ENCODE data around the gene PACSIN3.

Gene PACSIN3

DNA sequence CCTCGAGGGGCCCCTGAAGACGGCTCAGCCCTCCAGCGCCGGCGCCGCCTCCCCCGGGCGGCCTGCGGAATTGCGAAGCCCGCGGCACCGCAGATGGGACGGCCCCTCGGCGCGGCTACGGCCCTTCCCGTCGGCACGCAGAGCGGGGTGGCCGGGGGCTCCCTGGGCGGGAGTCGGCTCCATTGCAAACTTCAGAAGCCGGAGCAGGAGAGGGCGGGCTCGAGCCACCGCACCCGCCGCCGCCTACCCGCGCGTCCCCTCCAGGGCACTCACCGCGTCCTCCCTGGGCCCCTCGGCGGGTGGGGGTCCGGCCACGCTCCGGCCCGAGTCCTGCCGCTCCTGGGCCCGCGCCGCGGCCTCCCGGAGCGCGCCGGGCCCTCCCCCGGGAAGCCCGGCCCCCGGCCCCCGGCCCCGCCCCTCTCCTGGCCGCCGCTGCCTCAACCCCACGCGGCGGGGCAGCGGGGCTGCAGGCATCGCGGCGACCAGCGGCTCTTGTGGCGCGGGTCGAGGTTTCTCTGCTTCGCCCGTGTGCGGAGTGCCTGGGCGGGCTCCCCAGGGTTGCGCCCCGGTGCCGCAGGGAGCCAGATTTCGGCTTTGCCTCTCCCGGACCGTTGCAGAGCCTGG lies at the start of gene PACSIN3:
TSS of gene PACSIN3 (minus strand) at position 359 of the 624 bp plus-strand sequence. CDS start 3,707 bp downstream, outside the sequence.
- Histone ChIP-seq H3K9ac (ENCODE audit: low read length) (peak within 1 kb of the TSS; percentile 91), H3K27me3 (ENCODE audit: control insufficient read depth, insufficient read depth, low read length) (peaks cover 10% of the 10 kb centered on the region), H3K4me1 (ENCODE audit: control insufficient read depth, insufficient read depth, low read length) (peaks cover 28% of the 10 kb centered on the region), H3K9me3 (ENCODE audit: control insufficient read depth, insufficient read depth, low read depth, low read length) (no peaks in the 10 kb centered on the region), H3K4me3 (ENCODE audit: low read depth, low read length) (peak within 1 kb of the TSS; percentile 80), H3K36me3 (ENCODE audit: control insufficient read depth, insufficient read depth, low read length) (peaks cover 10% of the 10 kb centered on the region), H3K27ac (ENCODE audit: low read depth, low read length) (peak within 1 kb of the TSS; percentile 95)

DNA sequence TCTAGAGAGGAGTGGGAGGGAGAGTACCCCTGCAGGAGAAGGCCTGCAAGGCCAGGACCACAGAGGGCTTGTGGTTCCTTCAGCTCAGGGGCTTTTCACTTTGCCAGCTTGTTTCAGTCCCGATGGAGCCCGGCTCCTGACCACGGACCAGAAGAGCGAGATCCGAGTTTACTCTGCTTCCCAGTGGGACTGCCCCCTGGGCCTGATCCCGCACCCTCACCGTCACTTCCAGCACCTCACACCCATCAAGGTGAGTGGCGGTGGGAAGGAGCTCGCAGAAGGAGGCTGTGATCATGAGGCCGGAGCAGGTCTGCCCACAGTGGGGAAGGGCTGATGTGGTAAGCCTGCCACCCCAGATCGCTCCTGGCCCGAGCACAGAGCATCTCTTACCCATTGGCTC lies 48.9 kb upstream of the PACSIN3 start:
- Histone ChIP-seq H3K27ac (ENCODE audit: low read depth, low read length) (no peak overlapping the region), H3K4me3 (ENCODE audit: low read depth, low read length) (no peak overlapping the region), H3K36me3 (ENCODE audit: control insufficient read depth, insufficient read depth, low read length) (peaks cover 64% of the 10 kb centered on the region), H3K9me3 (ENCODE audit: control insufficient read depth, insufficient read depth, low read depth, low read length) (no peaks in the 10 kb centered on the region), H3K9ac (ENCODE audit: low read length) (no peak overlapping the region), H3K4me1 (ENCODE audit: control insufficient read depth, insufficient read depth, low read length) (no peaks in the 10 kb centered on the region), H3K27me3 (ENCODE audit: control insufficient read depth, insufficient read depth, low read length) (no peaks in the 10 kb centered on the region)

DNA sequence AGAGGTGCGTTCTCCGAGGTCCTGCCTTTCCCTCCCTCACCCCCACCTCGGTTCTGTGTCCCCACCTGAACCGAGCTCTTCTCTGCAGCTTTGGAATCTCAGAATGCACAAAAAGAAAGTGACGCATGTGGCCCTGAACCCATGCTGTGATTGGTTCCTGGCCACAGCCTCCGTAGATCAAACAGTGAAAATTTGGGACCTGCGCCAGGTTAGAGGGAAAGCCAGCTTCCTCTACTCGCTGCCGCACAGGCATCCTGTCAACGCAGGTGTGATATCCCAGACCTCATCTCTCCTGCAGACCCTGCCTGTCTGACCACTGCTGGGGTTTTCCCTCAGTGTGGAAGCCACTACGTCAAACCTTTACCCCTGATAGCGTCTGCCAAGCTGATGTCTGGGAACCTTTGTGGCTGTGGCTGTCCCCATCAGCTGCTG lies 48.5 kb upstream of the PACSIN3 start:
- peaks cover 62% of the 10 kb centered on the region for H3K36me3 ChIP-seq (ENCODE audit: control insufficient read depth, insufficient read depth, low read length)
- H3K27me3 ChIP-seq (ENCODE audit: control insufficient read depth, insufficient read depth, low read length), result no peaks in the 10 kb centered on the region
- H3K9ac ChIP-seq (ENCODE audit: low read length), result no peak overlapping the region
- no peaks in the 10 kb centered on the region for H3K9me3 ChIP-seq (ENCODE audit: control insufficient read depth, insufficient read depth, low read depth, low read length)
- H3K4me1 ChIP-seq (ENCODE audit: control insufficient read depth, insufficient read depth, low read length), result no peaks in the 10 kb centered on the region
- H3K4me3 ChIP-seq (ENCODE audit: low read depth, low read length), result no peak overlapping the region
- H3K27ac ChIP-seq (ENCODE audit: low read depth, low read length), result no peak overlapping the region

DNA sequence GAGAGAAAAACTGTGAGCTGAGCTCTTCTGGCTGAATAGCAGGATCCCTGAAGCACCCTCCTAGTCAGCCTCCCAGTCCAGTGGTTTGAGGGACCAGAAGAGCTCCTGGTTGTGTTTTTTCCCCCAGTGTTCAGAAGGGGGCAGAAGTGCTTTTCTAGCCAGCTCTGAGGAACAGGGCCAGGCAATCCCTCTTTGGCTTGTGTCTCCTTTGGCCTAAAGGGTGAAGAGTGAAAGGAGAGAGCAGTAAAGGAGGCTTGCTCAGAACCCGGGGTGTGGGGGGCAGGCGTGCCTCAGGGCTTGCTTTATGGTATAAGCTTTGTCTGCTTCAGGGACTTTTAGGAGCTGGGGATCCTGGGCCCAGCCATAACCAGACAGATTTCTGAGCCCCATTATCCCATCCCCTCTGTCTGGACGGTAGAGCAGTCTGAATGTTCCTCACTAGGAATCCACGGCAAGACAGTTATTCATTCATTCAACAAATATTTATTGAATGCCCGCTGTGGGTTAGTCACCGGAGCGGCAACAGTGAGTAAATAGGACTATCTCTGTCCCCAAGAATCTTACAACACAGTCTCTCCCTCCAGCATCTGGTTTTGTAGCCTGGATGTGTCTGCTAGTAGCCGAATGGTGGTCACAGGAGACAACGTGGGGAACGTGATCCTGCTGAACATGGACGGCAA lies 47.9 kb upstream of the PACSIN3 start:
- no peaks in the 10 kb centered on the region for H3K4me1 ChIP-seq (ENCODE audit: control insufficient read depth, insufficient read depth, low read length)
- no peaks in the 10 kb centered on the region for H3K27me3 ChIP-seq (ENCODE audit: control insufficient read depth, insufficient read depth, low read length)
- H3K36me3 ChIP-seq (ENCODE audit: control insufficient read depth, insufficient read depth, low read length), result peaks cover 62% of the 10 kb centered on the region
- H3K9ac ChIP-seq (ENCODE audit: low read length), result no peak overlapping the region
- no peaks in the 10 kb centered on the region for H3K9me3 ChIP-seq (ENCODE audit: control insufficient read depth, insufficient read depth, low read depth, low read length)
- no peak overlapping the region for H3K4me3 ChIP-seq (ENCODE audit: low read depth, low read length)
- no peak overlapping the region for H3K27ac ChIP-seq (ENCODE audit: low read depth, low read length)

DNA sequence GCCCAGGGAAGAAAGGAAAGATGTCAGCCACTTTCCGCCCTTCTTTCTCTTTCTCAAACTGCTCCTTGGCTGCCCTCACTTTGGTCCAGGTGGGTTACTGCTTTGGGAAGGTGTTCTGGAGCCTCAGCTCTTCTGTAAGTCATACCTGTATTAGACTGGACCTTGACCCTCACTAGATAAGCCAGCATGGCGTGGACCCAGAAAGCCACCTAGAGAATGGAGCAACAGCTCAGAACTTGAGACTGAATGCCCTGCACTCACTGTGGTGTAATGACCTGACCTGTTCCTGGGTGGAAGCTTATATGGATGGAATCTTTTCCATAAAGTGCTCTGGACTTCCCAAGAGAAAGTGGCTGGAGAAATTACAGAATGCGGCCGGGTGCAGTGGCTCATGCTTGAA lies 46.8 kb upstream of the PACSIN3 start:
- H3K9me3 ChIP-seq (ENCODE audit: control insufficient read depth, insufficient read depth, low read depth, low read length), result no peaks in the 10 kb centered on the region
- no peak overlapping the region for H3K27ac ChIP-seq (ENCODE audit: low read depth, low read length)
- H3K4me1 ChIP-seq (ENCODE audit: control insufficient read depth, insufficient read depth, low read length), result no peaks in the 10 kb centered on the region
- H3K27me3 ChIP-seq (ENCODE audit: control insufficient read depth, insufficient read depth, low read length), result no peaks in the 10 kb centered on the region
- no peak overlapping the region for H3K9ac ChIP-seq (ENCODE audit: low read length)
- peaks cover 61% of the 10 kb centered on the region for H3K36me3 ChIP-seq (ENCODE audit: control insufficient read depth, insufficient read depth, low read length)
- H3K4me3 ChIP-seq (ENCODE audit: low read depth, low read length), result no peak overlapping the region

DNA sequence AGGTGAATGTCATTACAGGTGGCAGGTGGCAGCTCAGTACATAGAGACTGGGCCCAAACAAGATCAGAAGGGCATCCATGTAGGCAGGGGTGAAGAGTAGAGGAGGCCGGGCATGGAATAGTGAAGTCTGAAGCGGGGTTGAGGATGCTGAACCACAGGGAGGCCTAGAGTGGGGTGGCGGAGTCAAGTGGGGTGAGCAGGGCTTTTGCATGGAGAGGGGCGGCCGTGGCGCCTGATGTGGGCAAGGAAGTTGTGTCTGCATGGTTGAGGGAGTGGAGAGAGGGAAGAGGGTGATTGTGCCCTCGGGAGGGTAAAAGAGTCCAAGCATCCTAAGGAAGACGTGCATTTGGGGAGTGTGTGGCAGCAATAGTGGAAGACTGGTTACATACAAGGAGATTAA lies 42.9 kb upstream of the PACSIN3 start:
- Histone ChIP-seq H3K9ac (ENCODE audit: low read length) (no peak overlapping the region), H3K4me1 (ENCODE audit: control insufficient read depth, insufficient read depth, low read length) (no peaks in the 10 kb centered on the region)

DNA sequence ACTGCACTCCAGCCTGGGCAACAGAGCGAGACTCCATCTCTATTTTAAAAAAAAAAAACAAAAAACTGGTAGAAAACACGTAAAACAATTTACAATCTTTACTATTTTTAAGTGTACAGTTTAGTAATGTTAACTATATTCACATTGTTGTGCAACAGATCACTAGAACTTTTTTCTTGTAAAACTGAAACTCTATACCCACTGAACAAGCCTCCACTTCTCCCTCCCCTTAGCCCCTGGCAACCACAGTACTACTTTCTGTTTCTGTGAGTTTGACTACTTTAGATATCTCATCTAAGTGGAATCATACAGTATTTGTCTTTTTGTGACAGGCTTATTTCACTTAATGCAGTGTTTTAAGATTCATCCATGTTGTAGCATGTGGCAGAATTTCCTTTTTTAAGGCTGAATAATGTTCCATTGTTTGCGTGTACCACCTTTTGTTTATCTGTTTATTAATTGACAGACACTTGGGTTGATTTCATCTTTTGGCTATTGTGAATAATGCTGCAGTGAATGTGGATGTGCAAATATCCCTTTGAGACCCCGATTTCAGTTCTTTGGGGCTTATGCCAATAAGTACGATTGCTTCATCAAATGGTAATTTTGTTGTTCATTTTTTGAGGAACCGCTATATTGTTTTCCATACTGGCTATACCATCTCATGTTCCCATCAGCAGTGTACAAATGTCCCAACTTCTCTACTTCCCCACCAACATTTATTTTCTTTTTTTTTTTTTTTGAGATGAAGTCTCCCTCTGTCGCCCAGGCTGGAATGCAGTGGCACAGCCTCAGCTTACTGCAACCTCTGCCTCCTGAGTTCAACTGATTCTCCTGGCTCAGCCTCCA lies 39.5 kb upstream of the PACSIN3 start:
- Histone ChIP-seq H3K9me3 (ENCODE audit: control insufficient read depth, insufficient read depth, low read depth, low read length) (no peaks in the 10 kb centered on the region), H3K27ac (ENCODE audit: low read depth, low read length) (no peak overlapping the region), H3K4me3 (ENCODE audit: low read depth, low read length) (no peak overlapping the region), H3K36me3 (ENCODE audit: control insufficient read depth, insufficient read depth, low read length) (peaks cover 65% of the 10 kb centered on the region), H3K27me3 (ENCODE audit: control insufficient read depth, insufficient read depth, low read length) (no peaks in the 10 kb centered on the region), H3K4me1 (ENCODE audit: control insufficient read depth, insufficient read depth, low read length) (no peaks in the 10 kb centered on the region), H3K9ac (ENCODE audit: low read length) (no peak overlapping the region)

More for the DNA sequence above, 42.9 kb upstream of the PACSIN3 start:
- H3K27ac ChIP-seq (ENCODE audit: low read depth, low read length), result no peak overlapping the region
- H3K36me3 ChIP-seq (ENCODE audit: control insufficient read depth, insufficient read depth, low read length), result peaks cover 54% of the 10 kb centered on the region
- no peaks in the 10 kb centered on the region for H3K27me3 ChIP-seq (ENCODE audit: control insufficient read depth, insufficient read depth, low read length)
- no peak overlapping the region for H3K4me3 ChIP-seq (ENCODE audit: low read depth, low read length)
- H3K9me3 ChIP-seq (ENCODE audit: control insufficient read depth, insufficient read depth, low read depth, low read length), result no peaks in the 10 kb centered on the region

DNA sequence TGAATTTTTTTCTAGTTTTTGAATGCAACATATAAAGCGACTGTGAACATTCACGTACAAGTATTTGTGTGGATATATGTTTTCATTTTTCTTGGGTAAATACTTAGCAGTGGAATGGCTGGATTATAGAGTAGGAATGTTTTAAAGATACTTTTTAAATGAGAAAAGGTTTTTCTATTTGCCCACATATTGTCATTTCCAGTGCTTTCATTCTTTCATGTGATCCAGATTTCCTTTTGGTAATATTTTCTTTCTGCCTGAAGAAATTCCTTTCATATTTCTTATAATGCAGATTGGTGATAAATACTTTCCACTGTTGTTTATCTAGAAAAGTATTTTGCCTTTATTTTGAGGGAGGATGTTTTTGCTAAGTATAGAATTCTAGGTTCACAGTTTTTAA lies 36.5 kb upstream of the PACSIN3 start:
- peaks cover 65% of the 10 kb centered on the region for H3K36me3 ChIP-seq (ENCODE audit: control insufficient read depth, insufficient read depth, low read length)
- no peak overlapping the region for H3K4me3 ChIP-seq (ENCODE audit: low read depth, low read length)
- H3K27ac ChIP-seq (ENCODE audit: low read depth, low read length), result no peak overlapping the region
- H3K9me3 ChIP-seq (ENCODE audit: control insufficient read depth, insufficient read depth, low read depth, low read length), result no peaks in the 10 kb centered on the region
- H3K9ac ChIP-seq (ENCODE audit: low read length), result no peak overlapping the region
- H3K4me1 ChIP-seq (ENCODE audit: control insufficient read depth, insufficient read depth, low read length), result no peaks in the 10 kb centered on the region
- H3K27me3 ChIP-seq (ENCODE audit: control insufficient read depth, insufficient read depth, low read length), result no peaks in the 10 kb centered on the region

DNA sequence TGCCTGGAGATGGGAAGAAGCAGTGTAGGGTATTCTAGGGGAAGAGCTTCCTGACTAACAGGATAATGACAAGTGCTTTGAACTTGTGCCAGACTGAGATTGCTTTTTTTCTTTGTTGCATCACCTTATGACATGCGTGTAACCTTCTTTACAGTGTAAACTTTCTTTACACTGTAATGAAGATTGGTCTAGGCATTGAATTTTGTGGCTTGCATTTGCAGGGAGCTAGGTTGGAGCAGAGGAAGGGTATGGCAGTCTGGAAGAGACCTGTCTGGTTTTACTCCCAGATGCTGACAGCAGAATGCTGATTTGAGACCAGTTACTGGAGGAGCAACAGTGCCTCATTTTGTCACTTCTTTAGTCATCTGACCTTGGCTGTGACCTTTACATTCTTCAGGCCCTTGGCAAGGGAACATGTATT lies 34.2 kb upstream of the PACSIN3 start:
- H3K36me3 ChIP-seq (ENCODE audit: control insufficient read depth, insufficient read depth, low read length), result peaks cover 49% of the 10 kb centered on the region
- H3K27ac ChIP-seq (ENCODE audit: low read depth, low read length), result no peak overlapping the region
- no peaks in the 10 kb centered on the region for H3K27me3 ChIP-seq (ENCODE audit: control insufficient read depth, insufficient read depth, low read length)
- no peaks in the 10 kb centered on the region for H3K9me3 ChIP-seq (ENCODE audit: control insufficient read depth, insufficient read depth, low read depth, low read length)
- H3K4me3 ChIP-seq (ENCODE audit: low read depth, low read length), result no peak overlapping the region
- H3K9ac ChIP-seq (ENCODE audit: low read length), result no peak overlapping the region
- peaks cover 8% of the 10 kb centered on the region for H3K4me1 ChIP-seq (ENCODE audit: control insufficient read depth, insufficient read depth, low read length)

DNA sequence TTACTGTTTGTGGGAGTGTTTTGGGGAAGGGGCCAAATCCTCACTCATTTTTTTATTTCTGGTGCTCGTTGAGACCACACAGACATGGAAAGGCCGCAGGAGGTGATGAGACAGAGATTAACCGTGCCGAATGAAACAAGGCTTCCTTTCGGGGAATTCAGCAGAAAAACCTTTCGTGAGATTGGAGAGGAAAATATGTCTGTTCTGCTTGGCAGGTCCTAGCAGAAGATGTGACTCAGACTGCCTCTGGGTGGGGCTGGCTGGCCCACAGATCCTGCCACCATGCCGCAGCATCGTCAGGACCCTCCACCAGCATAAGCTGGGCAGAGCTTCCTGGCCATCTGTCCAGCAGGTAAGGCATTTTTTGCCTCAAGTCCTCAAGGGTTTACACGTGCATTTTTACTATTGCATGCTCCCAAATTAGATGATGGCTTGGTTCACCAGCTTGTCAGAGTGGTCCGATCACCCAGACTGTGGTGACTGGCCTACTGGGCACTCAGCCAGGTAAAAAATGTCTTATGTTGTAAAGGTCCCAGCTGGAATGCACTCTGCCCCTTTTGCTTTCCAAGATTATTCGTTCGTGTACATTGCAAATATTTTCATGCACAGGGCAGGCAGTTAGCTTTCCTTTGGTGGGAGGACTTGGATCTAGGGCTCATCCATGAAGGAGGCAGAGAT lies 30.0 kb upstream of the PACSIN3 start:
- Histone ChIP-seq H3K36me3 (ENCODE audit: control insufficient read depth, insufficient read depth, low read length) (peaks cover 26% of the 10 kb centered on the region), H3K9ac (ENCODE audit: low read length) (peak overlapping the region; percentile 100), H3K27me3 (ENCODE audit: control insufficient read depth, insufficient read depth, low read length) (no peaks in the 10 kb centered on the region), H3K27ac (ENCODE audit: low read depth, low read length) (peak overlapping the region; percentile 98; the same call in 1 of the 2 replicates), H3K4me3 (ENCODE audit: low read depth, low read length) (peak overlapping the region; percentile 83), H3K4me1 (ENCODE audit: control insufficient read depth, insufficient read depth, low read length) (peaks cover 8% of the 10 kb centered on the region), H3K9me3 (ENCODE audit: control insufficient read depth, insufficient read depth, low read depth, low read length) (no peaks in the 10 kb centered on the region)
